GM10847 (cell line): ENCODE data around the gene KLK6.

Experiments used
- POLR2A ChIP-seq: IDR thresholded peaks from 2 replicates; pipeline ENCODE4 v1.6.1; 2011; ENCODE audit not compliant: insufficient read length; ENCODE audit errors: extremely low read depth

The KLK6 gene

GRCh38 chr19:50969413-50969760, at the start of gene KLK6:
TSS of gene KLK6 (minus strand) at chr19:50969591. CDS start at chr19:50968104, 1,487 bp downstream.
- TF ChIP-seq POLR2A = no peak

- no peak for TF ChIP-seq POLR2A
Measured at GRCh38 chr19:51018745-51019543, 49.6 kb upstream of the KLK6 start.

DNA sequence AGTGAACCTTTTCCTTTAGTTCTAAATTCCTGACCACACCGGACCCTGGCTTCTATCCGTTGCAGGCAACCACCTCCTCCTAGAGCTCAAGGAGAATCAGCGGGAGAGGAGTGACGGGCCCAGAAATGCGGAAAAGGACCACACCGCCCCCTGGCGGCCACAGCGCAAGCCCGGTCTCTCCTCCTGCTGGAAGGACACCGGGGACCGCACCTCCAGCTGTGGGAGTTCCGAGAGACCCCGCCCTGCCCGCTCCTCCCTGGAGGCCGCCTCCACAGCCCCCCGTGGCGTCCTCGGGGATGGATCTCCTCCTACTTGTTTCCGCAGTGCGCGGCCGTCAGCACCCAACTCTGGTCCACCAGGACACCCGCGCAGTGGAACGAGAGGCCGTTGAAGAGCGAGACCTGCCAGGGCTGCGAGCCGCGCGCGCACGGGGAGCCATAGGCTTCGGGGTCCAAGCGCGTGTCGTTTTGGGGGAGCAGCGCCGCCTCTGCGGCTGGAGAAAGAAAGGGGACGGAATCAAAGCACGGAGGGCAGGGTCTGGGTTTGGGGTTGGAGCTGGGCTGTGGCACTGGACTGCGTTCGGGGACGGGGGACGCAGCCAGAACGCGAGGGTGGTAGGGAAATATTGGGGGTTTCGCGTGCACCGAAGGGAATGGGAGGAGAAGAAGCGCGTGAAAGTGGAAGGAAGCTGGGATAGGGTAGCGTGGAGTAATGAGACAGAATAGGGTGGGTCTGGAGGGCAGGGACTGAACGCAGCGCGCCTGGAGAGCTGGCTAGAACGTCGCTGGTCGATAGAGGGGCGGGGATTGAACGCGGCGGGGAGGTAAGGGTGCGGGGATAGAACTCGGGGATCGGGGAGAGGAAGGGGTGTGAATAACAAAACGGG, 47.6 kb upstream of the KLK6 start:
- no peak for TF ChIP-seq POLR2A

- no peak for TF ChIP-seq POLR2A
Measured at GRCh38 chr19:51015691-51016267, 46.4 kb upstream of the KLK6 start.

GRCh38 chr19:51014242-51014641, 44.9 kb upstream of the KLK6 start:
- no peak for TF ChIP-seq POLR2A

GRCh38 chr19:51012661-51013190, 43.3 kb upstream of the KLK6 start:
- no peak for TF ChIP-seq POLR2A

- no peak for TF ChIP-seq POLR2A
Measured at GRCh38 chr19:51010066-51010795, 40.8 kb upstream of the KLK6 start.

DNA sequence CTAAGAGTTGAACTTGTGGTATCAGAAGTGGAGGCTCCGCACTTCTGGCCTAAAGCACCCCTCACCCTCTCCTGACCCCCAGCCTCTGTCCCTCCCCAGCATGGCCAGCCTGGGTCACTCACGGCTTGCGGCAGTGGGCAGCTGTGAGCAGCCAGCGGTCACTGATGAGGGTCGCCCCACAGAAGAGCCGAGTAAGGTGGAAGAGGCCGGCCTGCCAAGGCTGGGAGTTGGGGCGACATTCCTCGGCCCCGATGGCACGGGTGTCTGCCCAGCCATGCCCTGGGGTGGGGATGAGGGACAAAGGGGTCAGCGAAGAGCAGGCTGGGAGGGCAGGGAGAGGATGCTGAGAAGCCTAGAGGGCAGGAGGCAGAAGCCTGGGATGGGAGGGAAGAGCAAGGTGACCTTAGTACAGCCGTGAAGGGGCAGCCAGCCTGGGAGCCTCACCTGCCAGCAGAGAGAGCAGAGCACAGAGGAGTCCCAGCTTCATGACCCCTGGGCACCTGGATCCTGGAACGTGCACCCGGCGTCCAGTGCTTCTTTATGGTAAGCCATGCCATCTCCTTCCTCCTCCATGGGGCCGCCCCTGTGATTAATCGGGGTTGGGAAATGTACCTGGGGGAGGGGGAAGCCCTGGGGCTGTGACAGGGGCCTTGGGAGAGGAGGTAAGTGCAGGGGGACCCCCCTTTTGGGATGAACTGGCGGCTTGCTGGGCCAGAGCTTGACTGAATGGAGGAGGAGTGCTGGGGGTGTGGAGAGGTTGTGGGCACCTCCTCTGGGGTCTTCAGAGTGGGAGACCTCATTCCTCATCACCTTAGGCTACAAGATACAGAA, 39.9 kb upstream of the KLK6 start:
- no peak for TF ChIP-seq POLR2A

- no peak for TF ChIP-seq POLR2A
Measured at GRCh38 chr19:51007488-51007887, 38.1 kb upstream of the KLK6 start.

DNA sequence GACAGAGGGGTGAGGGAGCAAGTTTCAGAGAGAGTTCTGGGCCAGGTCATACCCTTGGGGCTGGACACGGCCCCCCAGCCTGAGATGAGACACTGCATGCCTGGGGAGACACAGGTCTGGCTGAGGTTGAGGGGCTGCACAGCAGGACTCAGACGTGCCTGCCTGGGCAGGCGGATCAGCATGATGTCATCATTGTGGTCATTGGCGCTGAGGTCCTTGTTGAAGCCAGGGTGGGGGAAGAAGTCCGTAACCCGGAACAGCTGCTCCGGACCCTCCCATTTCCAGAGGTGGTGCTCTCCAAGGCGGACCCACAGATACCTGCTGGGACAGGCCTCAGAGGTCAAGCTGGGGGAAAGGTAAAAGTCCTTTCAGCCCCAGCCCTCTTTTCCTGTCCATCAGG, 37.0 kb upstream of the KLK6 start:
- no peak for TF ChIP-seq POLR2A

DNA sequence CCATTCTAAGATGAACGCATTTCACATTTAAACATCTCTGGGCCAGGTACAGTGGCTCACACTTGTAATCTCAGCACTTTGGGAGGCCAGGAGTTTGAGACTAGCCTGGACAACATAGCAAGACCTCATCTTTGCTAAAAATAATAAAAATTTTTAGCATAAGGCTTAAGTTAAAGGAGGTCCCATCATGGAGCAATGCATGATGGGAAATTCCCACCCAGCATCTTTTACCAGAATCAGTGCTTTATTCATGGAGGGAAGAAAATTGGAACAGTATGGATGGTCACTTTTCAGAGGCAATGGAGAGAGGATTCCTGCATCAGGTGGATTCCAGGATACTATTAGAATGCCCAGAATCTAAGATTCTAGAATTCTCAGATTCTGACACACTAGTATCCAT, 35.9 kb upstream of the KLK6 start:
- no peak for TF ChIP-seq POLR2A

GRCh38 chr19:51003316-51003715, 33.9 kb upstream of the KLK6 start:
- TF ChIP-seq POLR2A = no peak

DNA sequence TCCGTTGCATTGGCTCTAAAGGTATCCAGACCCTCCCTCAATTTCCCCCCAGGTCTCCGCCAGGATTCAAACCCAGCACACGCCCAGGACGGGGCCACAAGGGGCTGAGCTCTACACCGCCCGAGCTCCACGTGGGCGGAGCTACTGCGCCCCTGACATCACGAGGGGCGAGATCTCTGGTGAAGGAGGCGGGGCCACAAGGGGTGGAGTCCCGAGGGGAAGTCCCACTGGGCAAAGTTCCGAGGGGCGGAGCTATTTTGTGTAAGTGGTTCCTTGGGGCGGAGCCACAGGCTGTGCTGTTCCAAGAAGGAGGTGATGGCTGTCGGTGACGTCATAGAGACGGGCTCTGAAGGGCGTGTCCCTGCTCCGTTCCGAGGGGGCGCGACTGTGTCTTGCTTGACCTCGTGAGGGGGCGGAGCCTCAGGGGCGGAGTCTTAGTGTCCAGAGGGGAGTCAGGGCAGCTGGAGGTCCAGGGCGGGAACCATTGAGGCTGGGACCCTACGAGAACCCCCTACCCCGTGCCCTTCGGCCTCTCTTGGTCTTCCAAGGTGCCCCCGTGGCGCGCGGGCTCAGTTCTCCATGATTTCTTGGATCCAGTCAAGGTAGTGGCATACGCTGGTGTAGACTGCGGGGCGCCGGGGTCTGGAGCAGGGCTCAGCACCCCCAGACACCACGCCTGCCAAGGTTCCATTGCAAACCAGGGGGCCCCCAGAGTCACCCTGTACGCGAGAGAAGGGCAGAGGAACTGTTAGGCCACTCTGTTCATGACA, 33.3 kb upstream of the KLK6 start:
- TF ChIP-seq POLR2A = no peak
